HCT116 (cell line): ENCODE measurements around the gene CIAO2B.
A peak's percentile ranks its signal among the peaks of the same experiment; 100 is the strongest.

Source experiments
- CTCF ChIP-seq, 3 experiments: fragments of 200-600 bp in 1 of 3; sonication (generic) in 1 of 3; IDR thresholded peaks in 2 of 3; conservative IDR thresholded peaks in 1 of 3; 2 replicates each; pipeline ENCODE4 v1.5.1; 2012 to 2017; ENCODE audit warnings: low read depth in 2 of 3, low read length in 2 of 3, antibody characterized with exemption in 1 of 3, borderline replicate concordance in 1 of 3, control low read depth in 1 of 3, mild to moderate bottlenecking in 1 of 3, mixed read lengths in 1 of 3, mixed run types in 1 of 3, moderate library complexity in 1 of 3; ENCODE audit not compliant: insufficient read depth in 1 of 3
- EZH2 ChIP-seq: fragments of 200-600 bp; sonication (generic); IDR thresholded peaks from 2 replicates; pipeline ENCODE4 v1.6.1; 2017; ENCODE audit warnings: antibody characterized with exemption, mixed run types
- EZH2phosphoT487 ChIP-seq: fragments of 200-600 bp; IDR thresholded peaks from 2 replicates; pipeline ENCODE4 v1.6.1; 2018; ENCODE audit warnings: antibody characterized with exemption, borderline replicate concordance
- JUND ChIP-seq: IDR thresholded peaks from 2 replicates; pipeline ENCODE4 v1.6.1; 2012
- MAX ChIP-seq: IDR thresholded peaks from 2 replicates; pipeline ENCODE4 v1.6.1; 2012
- POLR2AphosphoS5 ChIP-seq: IDR thresholded peaks from 2 replicates; pipeline ENCODE4 v1.6.1; 2011; ENCODE audit warnings: mild to moderate bottlenecking, low read depth, low read length, moderate library complexity
- RAD21 ChIP-seq: IDR thresholded peaks from 2 replicates; pipeline ENCODE4 v1.6.1; 2012; ENCODE audit warnings: low read depth, mild to moderate bottlenecking
- REST ChIP-seq: IDR thresholded peaks from 2 replicates; pipeline ENCODE4 v1.6.1; 2012; ENCODE audit warnings: low read depth
- SIN3A ChIP-seq: IDR thresholded peaks from 2 replicates; pipeline ENCODE4 v1.6.1; 2012; ENCODE audit warnings: low read depth
- SP1 ChIP-seq: IDR thresholded peaks from 2 replicates; pipeline ENCODE4 v1.6.1; 2012; ENCODE audit warnings: low read depth
- YY1 ChIP-seq: IDR thresholded peaks from 2 replicates; pipeline ENCODE4 v1.6.1; 2011; ENCODE audit warnings: low read length, low read depth, moderate library complexity, mild to moderate bottlenecking; ENCODE audit not compliant: insufficient replicate concordance; ENCODE audit errors: extremely low read depth
- ZBTB33 ChIP-seq: IDR thresholded peaks from 2 replicates; pipeline ENCODE4 v1.6.1; 2011; ENCODE audit warnings: mild to moderate bottlenecking, low read length, moderate library complexity; ENCODE audit not compliant: insufficient replicate concordance; ENCODE audit errors: extremely low read depth
- ZNF274 ChIP-seq: fragments of 200-500 bp; sonication (Bioruptor generic); IDR thresholded peaks from 2 replicates; pipeline ENCODE4 v1.6.1; 2014; ENCODE audit warnings: mild to moderate bottlenecking, low read depth, low read length, inconsistent platforms

DNA sequence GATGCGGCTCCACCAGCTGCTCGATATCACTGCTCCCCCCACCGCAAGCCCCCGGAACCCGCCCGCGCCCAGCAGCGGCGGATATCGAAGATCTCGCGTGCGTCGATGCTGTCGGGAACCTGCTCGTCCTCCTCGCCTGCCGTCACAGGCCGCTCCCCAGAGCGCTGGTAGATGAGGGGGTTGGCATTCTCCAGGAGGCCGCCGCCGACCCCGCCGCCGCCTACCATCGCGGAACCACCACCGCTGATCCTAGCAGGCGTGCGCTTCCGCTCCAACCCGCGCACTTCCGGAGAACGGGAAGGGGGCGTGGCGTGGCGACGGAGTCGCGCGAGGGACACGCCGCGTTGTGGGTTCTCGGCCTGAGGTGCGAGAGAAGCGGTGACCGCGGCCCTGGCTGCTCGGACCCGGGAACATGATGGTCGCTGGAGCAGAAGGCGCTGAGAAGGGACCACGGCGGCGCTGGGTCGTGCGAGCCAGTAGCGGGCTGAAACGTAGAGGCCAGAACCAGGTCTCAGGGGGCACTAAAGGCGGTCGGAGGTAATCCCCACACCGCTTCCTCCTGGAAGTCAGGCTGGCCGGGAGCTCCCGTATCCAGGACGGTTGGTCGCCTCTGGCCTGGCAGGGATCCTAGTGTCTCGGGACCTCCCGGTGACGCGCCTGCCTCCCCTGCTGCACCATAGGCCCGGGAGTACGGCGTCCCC lies at the start of gene CIAO2B:
- TF ChIP-seq CTCF (IDR thresholded peaks at IDR 0.05 in 2 of 3, conservative IDR thresholded peaks at IDR 0.05 in 1 of 3; ENCODE audit: borderline replicate concordance in 1 of 3, insufficient read depth in 1 of 3, low read depth in 2 of 3, low read length in 2 of 3): no peak
- no peak for TF ChIP-seq ZNF274
- TF ChIP-seq RAD21: no peak
- TF ChIP-seq JUND: no peak
- peak; percentile 87 for TF ChIP-seq ZBTB33
- peak; percentile 71 for TF ChIP-seq YY1
- TF ChIP-seq EZH2: no peak
- peak; percentile 75; the same call in 1 of the 2 replicates for TF ChIP-seq SIN3A
- TF ChIP-seq MAX: peak; percentile 89
- no peak for TF ChIP-seq EZH2phosphoT487
- TF ChIP-seq REST: no peak
- TF ChIP-seq POLR2AphosphoS5: peak; percentile 87
- TF ChIP-seq SP1: peak; percentile 88
